Loucy (cell line): ENCODE data around the gene ACOT8.

Source experiments
- H2AFZ ChIP-seq: fragments of 200-600 bp; sonication (generic); 2 replicates; pipeline ENCODE4 v1.6.0; 2016; ENCODE audit warnings: antibody characterized with exemption, mild to moderate bottlenecking, low read length, moderate library complexity
- H3F3A ChIP-seq: fragments of 200-600 bp; 2 replicates; pipeline ENCODE4 v1.6.0; 2016; ENCODE audit warnings: antibody characterized with exemption, low read depth, mild to moderate bottlenecking
- H3K27me3 ChIP-seq: fragments of 200-600 bp; sonication (generic); 2 replicates; pipeline ENCODE4 v1.6.1; 2014; ENCODE audit warnings: low read length, mild to moderate bottlenecking; ENCODE audit not compliant: insufficient read depth, poor library complexity, severe bottlenecking
- H3K36me3 ChIP-seq: fragments of 200-600 bp; sonication (generic); 2 replicates; pipeline ENCODE4 v1.6.1; 2016; ENCODE audit warnings: low read length; ENCODE audit not compliant: insufficient read depth
- H3K4me1 ChIP-seq: fragments of 200-600 bp; sonication (generic); 2 replicates; pipeline ENCODE4 v1.5.1; 2014; ENCODE audit warnings: low read length, mild to moderate bottlenecking; ENCODE audit not compliant: insufficient read depth, poor library complexity, severe bottlenecking
- H3K4me2 ChIP-seq: fragments of 200-600 bp; sonication (generic); 2 replicates; pipeline ENCODE4 v1.6.0; 2014; ENCODE audit warnings: antibody characterized with exemption, low read length, low read depth, mild to moderate bottlenecking; ENCODE audit not compliant: poor library complexity, severe bottlenecking
- H3K4me3 ChIP-seq: fragments of 200-600 bp; sonication (generic); 2 replicates; pipeline ENCODE4 v1.5.1; 2014; ENCODE audit warnings: low read length, mild to moderate bottlenecking, mixed read lengths; ENCODE audit not compliant: poor library complexity, severe bottlenecking
- H3K79me2 ChIP-seq: fragments of 200-600 bp; sonication (generic); 2 replicates; pipeline ENCODE4 v1.6.1; 2014; ENCODE audit warnings: low read length; ENCODE audit not compliant: insufficient read depth
- H3K9ac ChIP-seq: fragments of 200-600 bp; sonication (generic); 2 replicates; pipeline ENCODE4 v1.6.0; 2014; ENCODE audit warnings: mild to moderate bottlenecking, low read depth, low read length, moderate library complexity; ENCODE audit not compliant: poor library complexity, severe bottlenecking
- H3K9me2 ChIP-seq: fragments of 200-600 bp; sonication (generic); replicated peaks from 2 replicates; pipeline ENCODE4 v1.6.1; 2016; ENCODE audit warnings: low read depth, low read length, mixed read lengths
- H3K9me3 ChIP-seq: fragments of 200-600 bp; sonication (generic); 2 replicates; pipeline ENCODE4 v1.6.1; 2014; ENCODE audit warnings: mild to moderate bottlenecking, antibody characterized with exemption, low read length, low read depth; ENCODE audit not compliant: insufficient read depth
- H4K20me1 ChIP-seq: fragments of 200-600 bp; sonication (generic); 2 replicates; pipeline ENCODE4 v1.6.0; 2014; ENCODE audit warnings: antibody characterized with exemption, low read length, mild to moderate bottlenecking; ENCODE audit not compliant: insufficient read depth, poor library complexity, severe bottlenecking
- EZH2phosphoT487 ChIP-seq: fragments of 200-600 bp; IDR thresholded peaks from 2 replicates; pipeline ENCODE4 v1.6.1; 2018; ENCODE audit warnings: antibody characterized with exemption, mild to moderate bottlenecking, moderate library complexity, borderline replicate concordance
- TF ChIP-seq, protein P1 (sequence below): fragments of 200-600 bp; sonication (generic); conservative IDR thresholded peaks from 2 replicates; pipeline ENCODE4 v1.5.1; 2014; ENCODE audit warnings: mild to moderate bottlenecking, antibody characterized with exemption, low read length

ACOT8 gene

GRCh38 chr20:45821947-45822346 is 35.2 kb downstream of the ACOT8 start:
- no peak overlapping the region for H3K9ac ChIP-seq
- H3K4me3 ChIP-seq, result no peak overlapping the region
- no peaks in the 10 kb centered on the region for H3K79me2 ChIP-seq
- H3K9me2 ChIP-seq, result no peaks in the 10 kb centered on the region
- H2AFZ ChIP-seq, result no peak overlapping the region
- no peak overlapping the region for H3K4me2 ChIP-seq
- no peaks in the 10 kb centered on the region for H3K4me1 ChIP-seq
- H3K36me3 ChIP-seq, result peaks cover 3% of the 10 kb centered on the region; the same call in 1 of the 2 replicates
- TF ChIP-seq, protein P1, sequence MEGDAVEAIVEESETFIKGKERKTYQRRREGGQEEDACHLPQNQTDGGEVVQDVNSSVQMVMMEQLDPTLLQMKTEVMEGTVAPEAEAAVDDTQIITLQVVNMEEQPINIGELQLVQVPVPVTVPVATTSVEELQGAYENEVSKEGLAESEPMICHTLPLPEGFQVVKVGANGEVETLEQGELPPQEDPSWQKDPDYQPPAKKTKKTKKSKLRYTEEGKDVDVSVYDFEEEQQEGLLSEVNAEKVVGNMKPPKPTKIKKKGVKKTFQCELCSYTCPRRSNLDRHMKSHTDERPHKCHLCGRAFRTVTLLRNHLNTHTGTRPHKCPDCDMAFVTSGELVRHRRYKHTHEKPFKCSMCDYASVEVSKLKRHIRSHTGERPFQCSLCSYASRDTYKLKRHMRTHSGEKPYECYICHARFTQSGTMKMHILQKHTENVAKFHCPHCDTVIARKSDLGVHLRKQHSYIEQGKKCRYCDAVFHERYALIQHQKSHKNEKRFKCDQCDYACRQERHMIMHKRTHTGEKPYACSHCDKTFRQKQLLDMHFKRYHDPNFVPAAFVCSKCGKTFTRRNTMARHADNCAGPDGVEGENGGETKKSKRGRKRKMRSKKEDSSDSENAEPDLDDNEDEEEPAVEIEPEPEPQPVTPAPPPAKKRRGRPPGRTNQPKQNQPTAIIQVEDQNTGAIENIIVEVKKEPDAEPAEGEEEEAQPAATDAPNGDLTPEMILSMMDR, result no peak
- TF ChIP-seq EZH2phosphoT487, result no peak
- peaks cover 2% of the 10 kb centered on the region; the same call in 1 of the 2 replicates for H3F3A ChIP-seq
- H4K20me1 ChIP-seq, result no peaks in the 10 kb centered on the region
- no peaks in the 10 kb centered on the region for H3K27me3 ChIP-seq
- no peaks in the 10 kb centered on the region for H3K9me3 ChIP-seq

DNA sequence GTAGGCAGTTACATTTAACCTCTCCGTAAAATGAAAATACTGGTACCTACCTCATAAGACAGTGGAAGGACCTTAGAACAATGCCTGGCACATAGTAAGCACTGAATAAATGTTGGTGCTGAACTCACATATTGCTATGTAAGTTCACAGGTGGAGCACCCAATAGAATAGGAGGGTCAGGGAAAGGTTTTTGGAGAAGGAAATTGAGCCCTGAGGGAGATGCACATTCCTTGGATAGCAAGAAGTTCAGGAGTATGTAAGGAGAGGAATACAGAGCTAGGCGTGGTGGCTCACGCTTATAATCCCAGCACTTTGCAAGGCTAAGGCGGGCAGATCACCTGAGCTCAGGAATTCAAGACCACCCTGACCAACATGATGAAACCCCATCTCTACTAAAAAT is 37.7 kb downstream of the ACOT8 start:
- Histone ChIP-seq H3K4me1 (peaks cover 14% of the 10 kb centered on the region), H3K27me3 (no peaks in the 10 kb centered on the region), H3K9me3 (no peaks in the 10 kb centered on the region), H3F3A (peaks cover 2% of the 10 kb centered on the region; the same call in 1 of the 2 replicates), H3K79me2 (peaks cover 24% of the 10 kb centered on the region), H3K4me3 (no peak overlapping the region), H4K20me1 (peaks cover 9% of the 10 kb centered on the region), H3K9ac (no peak overlapping the region), H3K36me3 (peaks cover 22% of the 10 kb centered on the region; the same call in 1 of the 2 replicates), H3K4me2 (no peak overlapping the region), H2AFZ (no peak overlapping the region), H3K9me2 (no peaks in the 10 kb centered on the region)
- no peak for TF ChIP-seq EZH2phosphoT487
- TF ChIP-seq, protein P1, result no peak

- Histone ChIP-seq H3K4me1 (peaks cover 23% of the 10 kb centered on the region), H3K4me2 (no peak overlapping the region), H3K27me3 (peaks cover under 1% of the 10 kb centered on the region), H3K9me3 (no peaks in the 10 kb centered on the region), H4K20me1 (peaks cover 16% of the 10 kb centered on the region), H2AFZ (no peak overlapping the region), H3K79me2 (peaks cover 36% of the 10 kb centered on the region), H3F3A (peaks cover 2% of the 10 kb centered on the region; the same call in 1 of the 2 replicates), H3K36me3 (peaks cover 22% of the 10 kb centered on the region; the same call in 1 of the 2 replicates), H3K9ac (no peak overlapping the region), H3K4me3 (no peak overlapping the region), H3K9me2 (no peaks in the 10 kb centered on the region)
- TF ChIP-seq EZH2phosphoT487, result no peak
- TF ChIP-seq, protein P1, result no peak
Observed at GRCh38 chr20:45818239-45818638, 39.0 kb downstream of the ACOT8 start.
